WERI-Rb-1 (cell line): Measurements from ENCODE around the gene BICRAL.
"Not testable (repeated sequence)": the region's sequence is repeated elsewhere in the genome, so short reads cannot be mapped to it uniquely, and the experiment has no call there.

Experiments used
- DNase-seq: peaks from one replicate; pipeline ENCODE4 v3.0.0-alpha.2; 2020
- H3K27ac ChIP-seq: fragments of 250-450 bp; sonication (Bioruptor Pico); 2 replicates; pipeline ENCODE4 v1.5.1; 2020; ENCODE audit warnings: mild to moderate bottlenecking, moderate library complexity
- H3K27me3 ChIP-seq: fragments of 250-450 bp; sonication (Bioruptor Pico); 2 replicates; pipeline ENCODE4 v1.5.1; 2021; ENCODE audit warnings: mild to moderate bottlenecking, low read depth, moderate library complexity; ENCODE audit not compliant: insufficient read depth, severe bottlenecking
- H3K36me3 ChIP-seq: fragments of 250-450 bp; sonication (Bioruptor Pico); 2 replicates; pipeline ENCODE4 v1.5.1; 2020; ENCODE audit warnings: mild to moderate bottlenecking, moderate library complexity
- H3K4me3 ChIP-seq: 2 replicates; pipeline ENCODE4 v1.5.1; 2011; ENCODE audit warnings: low read depth, mild to moderate bottlenecking, control low read depth, low read length
- H3K9me3 ChIP-seq: fragments of 250-450 bp; sonication (Bioruptor Pico); 2 replicates; pipeline ENCODE4 v1.5.1; 2021; ENCODE audit warnings: mild to moderate bottlenecking, moderate library complexity; ENCODE audit not compliant: severe bottlenecking
- TF ChIP-seq, protein P1 (sequence below): IDR thresholded peaks from 2 replicates; pipeline ENCODE4 v1.5.1; 2011; ENCODE audit warnings: low read depth, mild to moderate bottlenecking, control low read depth, inconsistent platforms, low read length

BICRAL gene

GRCh38 chr6:42890311-42891198 lies 108.7 kb downstream of the BICRAL start:
- H3K36me3 ChIP-seq = peaks cover 26% of the 10 kb centered on the region
- H3K27ac ChIP-seq = peak overlapping the region; percentile 89
- H3K27me3 ChIP-seq = no peaks in the 10 kb centered on the region
- no peaks in the 10 kb centered on the region for H3K9me3 ChIP-seq
- TF ChIP-seq, protein P1, sequence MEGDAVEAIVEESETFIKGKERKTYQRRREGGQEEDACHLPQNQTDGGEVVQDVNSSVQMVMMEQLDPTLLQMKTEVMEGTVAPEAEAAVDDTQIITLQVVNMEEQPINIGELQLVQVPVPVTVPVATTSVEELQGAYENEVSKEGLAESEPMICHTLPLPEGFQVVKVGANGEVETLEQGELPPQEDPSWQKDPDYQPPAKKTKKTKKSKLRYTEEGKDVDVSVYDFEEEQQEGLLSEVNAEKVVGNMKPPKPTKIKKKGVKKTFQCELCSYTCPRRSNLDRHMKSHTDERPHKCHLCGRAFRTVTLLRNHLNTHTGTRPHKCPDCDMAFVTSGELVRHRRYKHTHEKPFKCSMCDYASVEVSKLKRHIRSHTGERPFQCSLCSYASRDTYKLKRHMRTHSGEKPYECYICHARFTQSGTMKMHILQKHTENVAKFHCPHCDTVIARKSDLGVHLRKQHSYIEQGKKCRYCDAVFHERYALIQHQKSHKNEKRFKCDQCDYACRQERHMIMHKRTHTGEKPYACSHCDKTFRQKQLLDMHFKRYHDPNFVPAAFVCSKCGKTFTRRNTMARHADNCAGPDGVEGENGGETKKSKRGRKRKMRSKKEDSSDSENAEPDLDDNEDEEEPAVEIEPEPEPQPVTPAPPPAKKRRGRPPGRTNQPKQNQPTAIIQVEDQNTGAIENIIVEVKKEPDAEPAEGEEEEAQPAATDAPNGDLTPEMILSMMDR = no peak
- DNase-seq = peak; percentile 100
- peak overlapping the region; percentile 88 for H3K4me3 ChIP-seq

DNA sequence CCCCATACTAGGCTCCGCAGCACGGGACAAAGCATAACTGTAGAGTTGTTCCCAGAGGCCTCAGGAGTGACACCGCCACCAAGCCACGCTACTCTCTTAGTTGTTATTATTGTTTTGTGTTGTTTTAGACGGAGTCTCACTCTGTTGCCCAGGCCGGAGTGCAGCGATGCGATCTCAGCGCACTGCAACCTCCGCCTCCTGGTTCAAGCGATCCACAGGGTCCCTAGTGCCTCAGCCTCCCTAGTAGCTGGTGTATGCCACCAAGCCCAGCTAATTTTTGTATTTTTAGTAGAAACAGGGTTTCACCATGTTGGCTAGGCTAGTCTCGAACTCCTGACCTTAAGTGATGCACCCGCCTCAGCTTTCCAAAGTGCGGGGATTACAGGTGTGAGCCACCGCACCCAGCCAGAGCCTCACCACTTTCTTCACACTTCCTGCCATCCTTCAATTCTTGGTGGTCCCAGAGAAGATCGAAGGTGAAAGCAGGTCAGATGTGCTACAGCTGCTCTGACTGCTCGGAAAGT lies 109.4 kb downstream of the BICRAL start:
- Histone ChIP-seq H3K36me3 (peaks cover 20% of the 10 kb centered on the region), H3K27me3 (no peaks in the 10 kb centered on the region), H3K9me3 (no peaks in the 10 kb centered on the region), H3K27ac (peak overlapping the region; percentile 89), H3K4me3 (peak overlapping the region; percentile 88)
- TF ChIP-seq, protein P1 = no peak
- DNase-seq = no peak

DNA sequence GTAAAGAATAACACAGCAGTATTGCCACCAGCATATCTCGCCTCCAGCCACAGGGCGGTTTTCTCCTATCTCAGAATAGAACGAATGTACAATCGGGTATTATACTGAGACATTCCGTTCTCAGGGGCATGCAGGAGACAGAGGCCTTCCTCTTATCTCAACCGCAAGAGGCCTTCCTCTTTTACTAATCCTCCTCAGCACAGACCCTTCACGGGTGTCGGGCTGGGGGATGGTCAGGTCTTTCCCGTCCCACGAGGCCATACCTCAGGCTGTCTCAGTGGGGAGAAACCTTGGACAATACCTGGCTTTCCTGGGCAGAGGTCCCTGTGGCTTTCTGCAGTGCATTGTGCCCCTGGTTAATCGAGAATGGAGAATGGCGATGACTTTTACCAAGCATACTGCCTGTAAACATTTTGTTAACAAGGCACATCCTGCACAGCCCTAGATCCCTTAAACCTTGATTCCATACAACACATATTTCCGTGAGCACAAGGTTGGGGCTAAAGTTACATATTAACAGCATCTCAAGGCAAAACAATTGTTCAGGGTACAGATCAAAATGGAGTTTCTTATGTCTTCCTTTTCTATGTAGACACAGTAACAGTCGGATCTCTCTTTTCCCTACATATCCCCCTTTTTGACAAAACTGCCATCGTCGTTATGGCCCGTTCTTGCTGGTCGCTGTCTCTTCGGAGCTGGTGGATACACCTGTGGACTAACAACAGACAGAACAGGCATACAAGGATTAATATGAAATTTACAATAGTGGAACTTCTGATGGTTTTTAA lies 112.4 kb downstream of the BICRAL start:
- H3K27ac ChIP-seq = peak overlapping the region; percentile 25
- not testable (repeated sequence) for H3K9me3 ChIP-seq, H3K27me3 ChIP-seq, H3K4me3 ChIP-seq, H3K36me3 ChIP-seq
- peak; percentile 48 for DNase-seq

GRCh38 chr6:42896178-42896719 lies 114.4 kb downstream of the BICRAL start:
- no peaks in the 10 kb centered on the region for H3K9me3 ChIP-seq
- TF ChIP-seq, protein P1 = no peak
- H3K27ac ChIP-seq = no peak overlapping the region
- no peaks in the 10 kb centered on the region for H3K27me3 ChIP-seq
- H3K4me3 ChIP-seq = no peak overlapping the region
- no peaks in the 10 kb centered on the region for H3K36me3 ChIP-seq
- DNase-seq = no peak

DNA sequence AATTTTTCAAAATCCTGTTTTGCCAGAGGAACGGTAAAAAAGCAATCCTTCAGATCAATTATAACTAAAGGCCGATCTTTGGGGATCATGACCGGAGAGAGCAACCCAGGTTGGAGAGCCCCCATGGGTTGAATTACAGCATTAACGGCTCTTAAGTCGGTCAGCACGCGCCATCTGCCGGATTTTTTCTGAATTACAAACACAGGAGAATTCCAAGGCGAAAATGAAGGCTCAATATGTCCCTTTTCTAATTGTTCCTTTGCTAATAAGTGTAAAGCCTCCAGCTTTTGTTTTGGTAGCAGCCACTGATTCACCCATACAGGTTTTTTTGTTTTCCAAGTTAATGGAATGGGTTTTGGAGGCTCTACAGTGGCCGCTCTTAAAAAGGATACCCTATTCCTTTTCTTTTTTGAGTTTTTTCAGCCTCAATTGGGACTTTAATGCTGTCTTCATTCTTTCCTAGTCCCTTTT lies 117.1 kb downstream of the BICRAL start:
- H3K36me3 ChIP-seq = no peaks in the 10 kb centered on the region
- no peak overlapping the region for H3K27ac ChIP-seq
- H3K27me3 ChIP-seq = no peaks in the 10 kb centered on the region
- TF ChIP-seq, protein P1 = peak; percentile 64
- H3K4me3 ChIP-seq = no peak overlapping the region; the same call in 1 of the 2 replicates
- no peaks in the 10 kb centered on the region for H3K9me3 ChIP-seq
- DNase-seq = peak; percentile 85
